ENCODE data around the gene MAN2A2.

MAN2A2 gene

DNA sequence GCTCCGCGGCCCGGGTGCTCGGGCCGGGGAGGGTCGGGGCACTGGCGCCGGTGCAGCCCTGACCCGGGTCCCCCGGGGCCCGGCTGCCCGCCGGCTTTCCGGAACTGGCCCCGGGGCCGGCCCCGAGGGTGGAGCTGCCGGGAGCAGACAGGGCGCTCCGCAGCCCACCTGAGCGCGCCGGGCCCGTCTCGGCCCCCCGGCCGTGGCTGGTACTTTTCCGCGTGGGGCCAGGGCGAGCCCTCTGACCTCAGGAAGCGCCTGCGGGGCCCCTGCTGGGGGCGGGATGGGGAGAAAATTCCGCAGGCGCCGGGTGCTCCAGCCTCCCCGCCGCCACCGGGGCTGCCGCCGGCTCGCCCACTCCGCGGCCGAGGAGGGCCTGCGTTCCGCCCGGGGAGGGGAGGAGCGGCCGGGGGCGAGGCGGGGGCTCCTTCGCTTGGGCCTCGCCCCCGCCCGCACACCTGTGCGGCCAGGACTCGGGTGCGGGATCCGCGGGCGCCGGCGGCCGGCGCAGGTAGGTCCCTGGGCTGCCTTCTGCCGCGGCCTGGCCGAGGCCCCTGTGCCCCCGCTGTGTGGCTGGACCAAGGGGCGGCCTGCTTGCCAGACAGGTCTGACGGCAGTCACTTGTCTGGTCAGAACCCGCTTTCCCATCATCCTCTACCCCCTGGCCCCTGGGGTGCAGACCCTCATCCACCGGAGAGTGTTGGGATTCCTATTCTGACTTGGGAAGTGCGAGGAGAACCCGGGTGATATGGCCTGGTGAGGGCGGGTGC lies 31.2 kb upstream of the MAN2A2 start:
- Histone ChIP-seq H4K8ac (ENCODE audit: low read length) (no peak overlapping the region), H3K79me1 (replicated peaks; ENCODE audit: low read length, poor library complexity, severe bottlenecking) (peaks cover 14% of the 10 kb centered on the region), H4K91ac (ENCODE audit: low read length) (peak overlapping the region; percentile 75), H3K36me3 (ENCODE audit: control insufficient read depth in 1 of 2, insufficient read depth in 2 of 2, low read depth in 1 of 2, low read length in 2 of 2) (peaks cover 14 to 19% of the 10 kb centered on the region in 2 experiments), H2AFZ (ENCODE audit: low read depth, low read length) (no peak overlapping the region), H2AK5ac (ENCODE audit: low read length, severe bottlenecking) (no peak overlapping the region), H2BK12ac (ENCODE audit: low read length in 2 of 2) (peak overlapping the region; percentile 12 to 76), H2BK120ac (ENCODE audit: low read depth, low read length) (peak overlapping the region; percentile 92), H2BK5ac (ENCODE audit: low read depth, low read length, poor library complexity, severe bottlenecking) (peak overlapping the region; percentile 35), H3K14ac (ENCODE audit: low read length in 2 of 2) (peak overlapping the region in 1 of 2 experiments; percentile 91), H2BK15ac (ENCODE audit: low read depth, poor library complexity, severe bottlenecking) (peak overlapping the region; percentile 85), H3K23ac (ENCODE audit: low read length in 2 of 2) (peak overlapping the region in 1 of 2 experiments; percentile 85), H3K27me3 (ENCODE audit: control insufficient read depth in 1 of 2, insufficient read depth in 1 of 2, low read length in 2 of 2) (no peaks in the 10 kb centered on the region), H3K4ac (ENCODE audit: low read depth in 1 of 2, low read length in 2 of 2) (peak overlapping the region; percentile 46 to 60), H3K18ac (ENCODE audit: low read depth in 1 of 2, low read length in 2 of 2) (peak overlapping the region; percentile 87 to 88), H3K4me2 (ENCODE audit: low read length, poor library complexity, severe bottlenecking) (peak overlapping the region; percentile 89), H3K4me1 (ENCODE audit: control insufficient read depth, insufficient read depth, low read depth, low read length) (peaks cover 43% of the 10 kb centered on the region), H3K27ac (ENCODE audit: low read length, poor library complexity, severe bottlenecking) (peak overlapping the region; percentile 82), H3K9me3 (ENCODE audit: control insufficient read depth, low read length) (no peaks in the 10 kb centered on the region), H3K9ac (ENCODE audit: low read length) (peak overlapping the region; percentile 93), H3K4me3 (ENCODE audit: insufficient read depth in 1 of 2, low read depth in 1 of 2, low read length in 2 of 2) (peak overlapping the region; percentile 73 to 94)
- peak; percentile 29 for DNase-seq
- WGBS, result under 1% methylated on average over 50 of the region's 77 CpGs

DNA sequence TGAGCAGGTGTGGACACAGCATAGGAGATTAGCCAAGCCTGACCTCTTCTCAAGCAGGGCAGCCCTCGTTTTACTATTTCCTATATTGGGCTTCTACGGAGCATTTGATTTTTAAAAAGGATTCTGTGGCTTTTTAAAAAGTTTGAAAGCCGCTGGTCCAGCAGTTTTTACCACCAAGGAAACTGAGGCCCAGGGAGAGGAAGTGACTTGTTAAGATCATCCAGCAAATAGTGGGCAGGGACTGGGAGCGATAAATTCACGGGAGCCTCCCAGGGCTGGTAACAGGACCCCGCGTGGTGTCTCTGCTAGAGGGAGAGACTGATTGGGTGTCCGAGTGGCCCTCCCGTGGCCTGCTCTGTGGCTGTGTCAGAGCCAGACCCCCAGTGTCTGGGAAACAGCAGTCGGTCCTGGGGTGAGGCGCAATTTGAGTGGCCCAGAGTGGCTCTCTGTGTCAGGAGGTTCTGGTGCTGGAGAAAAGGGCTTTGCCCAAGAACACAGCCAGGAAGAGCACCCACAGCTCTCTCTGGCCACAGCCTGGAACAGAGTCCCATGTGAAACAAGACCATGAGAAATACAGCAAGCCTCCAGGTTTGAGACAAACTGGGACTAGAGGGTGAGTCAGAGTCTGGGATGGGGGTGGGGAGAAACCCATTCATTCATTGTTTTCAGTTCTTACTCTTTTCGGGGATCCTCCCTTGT lies 30.5 kb upstream of the MAN2A2 start:
- Histone ChIP-seq H3K79me1 (replicated peaks; ENCODE audit: low read length, poor library complexity, severe bottlenecking) (peaks cover 15% of the 10 kb centered on the region), H3K23ac (ENCODE audit: low read length in 2 of 2) (peak overlapping the region in 1 of 2 experiments; percentile 85), H3K18ac (ENCODE audit: low read depth in 1 of 2, low read length in 2 of 2) (peak overlapping the region; percentile 87 to 88), H2AFZ (ENCODE audit: low read depth, low read length) (no peak overlapping the region), H3K27me3 (ENCODE audit: control insufficient read depth in 1 of 2, insufficient read depth in 1 of 2, low read length in 2 of 2) (no peaks in the 10 kb centered on the region), H2AK5ac (ENCODE audit: low read length, severe bottlenecking) (peak overlapping the region; percentile 26), H3K9me3 (ENCODE audit: control insufficient read depth, low read length) (no peaks in the 10 kb centered on the region), H2BK120ac (ENCODE audit: low read depth, low read length) (no peak overlapping the region), H4K8ac (ENCODE audit: low read length) (no peak overlapping the region), H4K91ac (ENCODE audit: low read length) (peak overlapping the region; percentile 25), H3K4me1 (ENCODE audit: control insufficient read depth, insufficient read depth, low read depth, low read length) (peaks cover 43% of the 10 kb centered on the region), H2BK12ac (ENCODE audit: low read length in 2 of 2) (peak overlapping the region in 1 of 2 experiments; percentile 76), H3K4ac (ENCODE audit: low read depth in 1 of 2, low read length in 2 of 2) (peak overlapping the region; percentile 46 to 82), H3K9ac (ENCODE audit: low read length) (peak overlapping the region; percentile 93), H2BK15ac (ENCODE audit: low read depth, poor library complexity, severe bottlenecking) (peak overlapping the region; percentile 46), H3K14ac (ENCODE audit: low read length in 2 of 2) (peak overlapping the region in 1 of 2 experiments; percentile 91), H3K36me3 (ENCODE audit: control insufficient read depth in 1 of 2, insufficient read depth in 2 of 2, low read depth in 1 of 2, low read length in 2 of 2) (peaks cover 21 to 26% of the 10 kb centered on the region in 2 experiments), H3K4me2 (ENCODE audit: low read length, poor library complexity, severe bottlenecking) (peak overlapping the region; percentile 89), H2BK5ac (ENCODE audit: low read depth, low read length, poor library complexity, severe bottlenecking) (peak overlapping the region; percentile 35), H3K4me3 (ENCODE audit: insufficient read depth in 1 of 2, low read depth in 1 of 2, low read length in 2 of 2) (peak overlapping the region; percentile 73 to 94), H3K27ac (ENCODE audit: low read length, poor library complexity, severe bottlenecking) (peak overlapping the region; percentile 82)
- WGBS, result 16% methylated on average over 12 of the region's 12 CpGs
- peak; percentile 90 for DNase-seq

DNA sequence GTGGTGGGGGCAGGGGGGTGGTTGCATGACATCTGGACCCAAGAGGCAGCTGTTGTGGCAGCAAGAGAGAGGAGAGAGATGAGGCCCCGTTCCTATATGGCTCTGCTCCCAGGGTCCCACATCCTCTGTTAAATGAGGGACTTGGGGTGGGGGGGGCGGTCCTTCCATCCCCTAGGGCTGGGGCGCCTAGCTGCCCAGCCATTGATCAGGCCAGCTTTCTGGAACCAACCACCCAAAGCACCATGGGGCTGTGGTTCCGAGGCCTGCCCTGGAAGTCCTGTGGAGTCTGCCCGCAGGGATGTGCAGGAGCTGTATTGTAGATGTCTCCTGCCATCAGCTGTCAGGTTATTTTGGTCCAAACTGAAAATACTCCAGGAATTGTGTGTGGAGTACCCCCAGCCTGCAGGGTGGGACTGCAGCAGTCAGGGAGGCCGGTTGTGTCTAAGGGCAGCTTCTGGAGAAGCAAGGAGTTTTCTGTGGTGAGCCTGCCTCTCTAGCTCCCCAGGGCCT lies 29.6 kb upstream of the MAN2A2 start:
- Histone ChIP-seq H3K9ac (ENCODE audit: low read length) (peak overlapping the region; percentile 93), H4K8ac (ENCODE audit: low read length) (no peak overlapping the region), H3K14ac (ENCODE audit: low read length in 2 of 2) (no peak overlapping the region), H2BK15ac (ENCODE audit: low read depth, poor library complexity, severe bottlenecking) (no peak overlapping the region), H2AFZ (ENCODE audit: low read depth, low read length) (no peak overlapping the region), H2BK120ac (ENCODE audit: low read depth, low read length) (no peak overlapping the region), H3K18ac (ENCODE audit: low read depth in 1 of 2, low read length in 2 of 2) (peak overlapping the region; percentile 1 to 58), H3K23ac (ENCODE audit: low read length in 2 of 2) (no peak overlapping the region), H2BK12ac (ENCODE audit: low read length in 2 of 2) (no peak overlapping the region), H3K27me3 (ENCODE audit: control insufficient read depth in 1 of 2, insufficient read depth in 1 of 2, low read length in 2 of 2) (no peaks in the 10 kb centered on the region), H3K4me3 (ENCODE audit: insufficient read depth in 1 of 2, low read depth in 1 of 2, low read length in 2 of 2) (peak overlapping the region in 1 of 2 experiments; percentile 94), H3K36me3 (ENCODE audit: control insufficient read depth in 1 of 2, insufficient read depth in 2 of 2, low read depth in 1 of 2, low read length in 2 of 2) (peaks cover 30 to 35% of the 10 kb centered on the region in 2 experiments), H2AK5ac (ENCODE audit: low read length, severe bottlenecking) (no peak overlapping the region), H3K79me1 (replicated peaks; ENCODE audit: low read length, poor library complexity, severe bottlenecking) (peaks cover 18% of the 10 kb centered on the region), H4K91ac (ENCODE audit: low read length) (no peak overlapping the region), H3K9me3 (ENCODE audit: control insufficient read depth, low read length) (no peaks in the 10 kb centered on the region), H3K4ac (ENCODE audit: low read depth in 1 of 2, low read length in 2 of 2) (no peak overlapping the region), H3K27ac (ENCODE audit: low read length, poor library complexity, severe bottlenecking) (peak overlapping the region; percentile 9), H2BK5ac (ENCODE audit: low read depth, low read length, poor library complexity, severe bottlenecking) (no peak overlapping the region), H3K4me1 (ENCODE audit: control insufficient read depth, insufficient read depth, low read depth, low read length) (peaks cover 36% of the 10 kb centered on the region), H3K4me2 (ENCODE audit: low read length, poor library complexity, severe bottlenecking) (peak overlapping the region; percentile 89)
- peak; percentile 18 for DNase-seq
- 89% methylated on average over 6 of the region's 6 CpGs for WGBS

Measured in mesenchymal stem cell (in vitro differentiated cells and primary cell).